Hematopoietic multipotent progenitor cell (in vitro differentiated cells): ENCODE data around the gene RBMS3. TPM values are rescaled to one million over a fixed set of nuclear protein-coding genes. Genes with fewer than 3 reads are reported as not detected.
"Not testable (repeated sequence)": the region's sequence is repeated elsewhere in the genome, so short reads cannot be mapped to it uniquely, and the experiment has no call there.

ENCODE experiments used
- DNase-seq, 3 donors: peaks; one replicate each; pipeline ENCODE4 v3.0.0-alpha.2; 2011 to 2015; ENCODE audit warnings: low read depth in 2 of 3, low spot score in 2 of 3
- small RNA-seq: library from RNA; depleted of rRNA; stranded (forward); fragments of <200 nt; gene quantifications from one replicate; pipeline ENCODE3, GENCODE V24; 2012
- total RNA-seq: library from RNA; depleted of rRNA; stranded (reverse); fragments of >200 nt; gene quantifications from one replicate; pipeline ENCODE4 v1.2.3, GENCODE V29; 2012

Gene RBMS3
- total RNA-seq, 1 donor, result under 0.01 TPM

DNA sequence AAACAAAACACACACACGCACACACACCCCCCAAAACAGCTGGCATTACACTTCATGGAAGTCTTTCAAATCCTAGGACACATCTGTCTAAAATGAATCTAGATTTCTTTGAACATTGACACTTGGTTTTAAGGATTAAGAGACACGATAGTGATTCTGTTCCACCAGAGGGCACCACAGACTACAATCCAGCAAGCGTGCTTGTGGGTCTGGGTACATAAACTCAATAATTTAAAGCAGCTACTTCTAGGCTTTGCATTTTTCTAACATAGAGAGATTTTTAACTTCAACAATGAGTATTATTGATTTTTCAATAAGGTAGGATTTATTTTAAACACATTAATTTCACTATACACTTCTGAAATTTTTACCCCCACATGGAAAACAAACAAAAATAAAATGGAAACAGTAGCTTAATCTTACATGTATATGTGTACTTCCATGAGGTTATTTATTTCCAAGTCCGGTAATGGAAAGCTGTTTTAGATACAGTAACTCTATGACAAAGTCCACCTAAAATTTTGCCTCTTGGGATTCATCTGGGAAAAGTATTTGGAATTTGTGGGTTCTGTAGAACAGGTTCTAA, 761.5 kb downstream of the RBMS3 start:
- DNase-seq, result peak; percentile 5 to 86 (median 57)

DNA sequence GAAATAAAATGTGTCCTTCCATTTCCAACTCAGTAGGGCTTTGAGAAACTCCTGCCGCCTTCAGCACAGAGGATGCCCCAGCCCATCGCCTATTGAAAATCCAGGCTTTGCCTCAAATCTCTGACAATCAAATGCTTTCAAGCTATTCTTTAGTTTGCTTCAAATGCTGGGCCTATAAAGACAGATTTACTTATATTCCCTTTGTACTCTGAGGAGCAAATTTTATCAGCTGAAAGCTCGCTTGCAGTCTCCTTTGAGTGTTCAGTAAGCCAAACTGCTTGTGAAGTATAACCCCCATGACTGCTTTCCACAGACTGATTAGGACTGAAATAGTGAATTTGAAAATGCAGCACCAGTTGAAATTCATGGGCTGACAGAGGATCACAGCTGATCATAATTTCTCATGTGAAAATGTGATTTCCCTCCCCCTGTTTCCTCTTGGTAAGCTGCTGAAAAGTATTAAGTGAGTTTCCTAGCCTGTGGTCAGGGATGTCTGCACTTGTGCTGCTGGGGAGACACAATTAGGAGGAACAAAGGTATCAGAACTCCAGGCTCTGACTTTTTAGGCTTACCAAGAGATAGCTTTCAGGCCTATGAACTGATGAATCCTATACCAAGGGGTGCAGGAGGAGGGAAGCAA, 762.2 kb downstream of the RBMS3 start:
- no peak for DNase-seq

DNA sequence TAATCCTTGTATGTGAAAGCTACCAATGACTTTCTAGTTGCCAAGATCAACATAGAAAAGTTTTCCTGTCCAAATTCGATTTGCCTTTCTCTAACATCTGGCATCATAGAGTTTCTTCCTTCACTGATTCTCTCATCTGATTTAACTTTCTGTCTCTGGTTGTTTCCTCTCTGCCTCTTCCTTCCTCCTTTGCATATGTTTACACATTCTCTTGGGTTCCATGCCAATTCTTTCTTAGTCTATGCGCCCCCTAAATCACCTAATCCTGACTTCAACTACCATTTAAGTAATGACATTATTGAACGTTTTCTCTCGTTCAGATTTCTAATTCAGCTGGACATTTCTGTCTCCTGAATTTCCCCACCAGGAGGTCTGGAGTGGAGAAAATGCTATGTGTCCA, 763.6 kb downstream of the RBMS3 start:
- DNase-seq, result no peak

DNA sequence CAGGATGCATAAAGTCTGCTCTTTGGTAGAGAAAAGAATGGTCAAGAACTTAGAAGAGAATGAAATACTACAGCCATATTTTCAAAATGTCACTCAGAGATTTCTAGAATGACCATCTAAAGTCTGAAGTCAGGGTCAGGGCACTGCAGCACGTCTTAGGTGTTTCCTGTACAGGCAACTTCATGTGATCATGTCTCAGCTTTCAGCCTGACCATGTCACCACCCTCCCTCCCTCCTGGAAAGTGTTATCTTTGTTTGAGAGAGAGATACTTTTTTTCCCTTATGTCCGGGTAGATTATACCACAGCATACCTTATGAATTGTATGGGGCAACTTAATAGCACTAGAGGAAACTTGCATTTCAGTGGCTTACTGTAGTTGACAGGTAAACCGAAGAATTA, 767.6 kb downstream of the RBMS3 start:
- DNase-seq, result no peak

DNA sequence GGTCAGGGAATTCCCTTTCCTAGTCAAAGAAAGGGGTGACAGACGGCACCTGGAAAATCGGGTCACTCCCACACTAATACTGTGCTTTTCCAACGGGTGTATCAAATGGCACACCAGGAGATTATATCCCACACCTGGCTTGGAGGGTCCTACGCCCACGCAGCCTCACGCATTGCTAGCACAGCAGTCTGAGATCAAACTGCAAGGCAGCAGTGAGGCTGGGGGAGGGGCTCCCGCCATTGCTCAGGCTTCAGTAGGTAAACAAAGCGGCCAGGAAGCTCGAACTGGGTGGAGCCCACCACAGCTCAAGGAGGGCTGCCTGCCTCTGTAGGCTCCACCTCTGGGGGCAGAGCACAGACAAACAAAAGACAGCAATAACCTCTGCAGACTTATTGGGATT, 769.2 kb downstream of the RBMS3 start:
- not testable (repeated sequence) for DNase-seq

DNA sequence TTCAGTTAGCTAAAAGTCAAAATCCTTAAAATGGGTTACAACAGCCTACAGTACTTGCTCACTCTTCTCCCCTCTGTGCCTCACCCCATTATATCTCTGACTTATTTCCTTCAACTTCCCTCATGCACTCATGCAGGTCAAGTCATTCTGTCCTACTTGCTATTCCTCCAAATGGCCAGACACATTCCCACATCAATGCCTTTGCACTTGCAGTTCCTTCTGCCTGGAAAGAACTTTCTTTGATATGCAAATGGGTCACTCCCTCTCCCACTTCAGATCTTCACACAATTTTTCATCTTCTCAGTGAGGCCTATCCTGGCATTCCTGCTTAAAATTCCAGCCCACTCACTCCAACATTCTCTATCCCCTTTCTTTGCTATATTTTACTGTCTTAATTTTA, 778.4 kb downstream of the RBMS3 start:
- no peak for DNase-seq

Small RNA genes within 50 kb of the gene (small RNA-seq; reads per million reads assigned to genes)
- gene MTND4LP9, result not detected
